ENCODE data around the gene SLC4A7.
A peak's percentile ranks its signal among the peaks of the same experiment; 100 is the strongest.
"Not testable (repeated sequence)": the region's sequence is repeated elsewhere in the genome, so short reads cannot be mapped to it uniquely, and the experiment has no call there.

Gene SLC4A7

GRCh38 chr3:27366062-27366591, 118.1 kb downstream of the SLC4A7 start:
- DNase-seq (ENCODE audit: low read depth in 2 of 2, low spot score in 1 of 2), result no peak

GRCh38 chr3:27360113-27361078, 123.8 kb downstream of the SLC4A7 start:
- DNase-seq (ENCODE audit: low read depth in 2 of 2, low spot score in 1 of 2), result no peak

GRCh38 chr3:27358372-27358771, 125.8 kb downstream of the SLC4A7 start:
- no peak for DNase-seq (ENCODE audit: low read depth in 2 of 2, low spot score in 1 of 2)

GRCh38 chr3:27357665-27358258, 126.4 kb downstream of the SLC4A7 start:
- DNase-seq (ENCODE audit: low read depth in 2 of 2, low spot score in 1 of 2), result peak in 1 of 2 donors; percentile 35

GRCh38 chr3:27356976-27357375, 127.2 kb downstream of the SLC4A7 start:
- DNase-seq (ENCODE audit: low read depth in 2 of 2, low spot score in 1 of 2), result no peak

DNA sequence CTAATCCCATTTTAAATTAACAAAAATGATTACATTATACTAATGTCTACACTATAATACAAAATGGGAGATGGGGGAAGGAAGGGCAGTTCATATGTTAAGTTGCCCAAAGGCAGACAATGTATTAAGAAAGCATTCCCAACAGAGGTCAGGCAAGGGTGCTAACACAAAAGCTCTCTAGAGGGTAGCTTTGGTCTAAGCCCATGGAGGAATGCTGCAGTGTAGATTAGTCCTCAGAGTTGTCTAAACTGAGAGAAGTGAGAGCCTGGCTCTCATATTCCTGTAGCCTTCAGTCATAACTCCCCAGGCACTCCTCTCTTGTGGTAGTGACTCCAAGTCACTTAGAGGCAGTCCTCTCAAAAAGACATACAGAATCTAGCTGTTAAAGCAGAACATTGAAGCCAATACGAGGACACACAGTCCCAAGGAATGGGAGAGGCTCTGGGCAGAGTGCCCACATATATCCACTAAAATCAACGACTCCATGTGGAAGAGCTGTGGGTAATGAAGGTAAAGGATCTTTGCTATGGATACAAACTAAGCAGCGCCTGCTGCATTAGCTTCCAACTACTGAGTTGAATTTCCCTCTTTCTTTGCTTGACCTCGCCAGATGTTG, 129.5 kb downstream of the SLC4A7 start:
- DNase-seq (ENCODE audit: low read depth in 2 of 2, low spot score in 1 of 2), result no peak

- DNase-seq (ENCODE audit: low read depth in 2 of 2, low spot score in 1 of 2), result no peak
Measured at GRCh38 chr3:27354161-27354560, 130.0 kb downstream of the SLC4A7 start.

DNA sequence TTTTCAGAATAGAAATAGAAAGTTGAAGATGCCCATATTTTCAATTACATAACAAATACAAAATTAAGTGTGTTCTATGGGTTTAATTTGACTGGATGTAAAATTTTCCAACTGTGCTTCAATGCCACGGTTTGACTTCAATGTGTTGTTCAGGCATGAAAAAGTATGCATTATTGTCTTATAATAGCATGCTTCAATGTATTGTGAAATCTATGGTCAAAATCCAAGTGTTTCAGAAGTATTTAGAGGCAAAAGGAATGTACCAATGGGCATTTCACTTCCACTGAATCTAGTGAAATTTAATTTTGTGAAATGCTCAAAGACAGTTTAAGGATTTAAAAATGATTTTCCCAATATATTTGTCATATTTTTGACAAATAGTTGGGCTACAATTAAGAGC, 131.0 kb downstream of the SLC4A7 start:
- no peak for DNase-seq (ENCODE audit: low read depth in 2 of 2, low spot score in 1 of 2)

- no peak for DNase-seq (ENCODE audit: low read depth in 2 of 2, low spot score in 1 of 2)
Measured at GRCh38 chr3:27352047-27352446, 132.1 kb downstream of the SLC4A7 start.

DNA sequence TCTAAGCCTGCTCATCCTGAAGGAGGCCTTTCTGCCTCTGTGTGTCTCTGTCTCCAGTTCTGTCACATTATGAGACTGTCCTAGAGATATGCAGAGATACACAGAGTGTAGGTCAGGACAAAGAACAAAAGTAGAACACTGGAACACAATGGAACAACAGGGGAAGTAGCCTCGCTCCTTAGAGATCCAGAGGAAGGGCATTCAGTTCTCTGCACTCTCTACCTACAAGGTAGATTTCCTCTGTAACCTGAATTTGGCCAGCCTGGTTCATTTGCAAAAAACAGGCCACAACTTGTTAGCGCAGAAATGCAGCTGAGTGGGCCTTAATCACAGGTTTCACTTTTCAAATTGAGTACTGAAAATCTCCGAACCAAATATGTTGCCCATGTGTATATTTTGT, 134.4 kb downstream of the SLC4A7 start:
- DNase-seq (ENCODE audit: low read depth in 2 of 2, low spot score in 1 of 2), result no peak

DNA sequence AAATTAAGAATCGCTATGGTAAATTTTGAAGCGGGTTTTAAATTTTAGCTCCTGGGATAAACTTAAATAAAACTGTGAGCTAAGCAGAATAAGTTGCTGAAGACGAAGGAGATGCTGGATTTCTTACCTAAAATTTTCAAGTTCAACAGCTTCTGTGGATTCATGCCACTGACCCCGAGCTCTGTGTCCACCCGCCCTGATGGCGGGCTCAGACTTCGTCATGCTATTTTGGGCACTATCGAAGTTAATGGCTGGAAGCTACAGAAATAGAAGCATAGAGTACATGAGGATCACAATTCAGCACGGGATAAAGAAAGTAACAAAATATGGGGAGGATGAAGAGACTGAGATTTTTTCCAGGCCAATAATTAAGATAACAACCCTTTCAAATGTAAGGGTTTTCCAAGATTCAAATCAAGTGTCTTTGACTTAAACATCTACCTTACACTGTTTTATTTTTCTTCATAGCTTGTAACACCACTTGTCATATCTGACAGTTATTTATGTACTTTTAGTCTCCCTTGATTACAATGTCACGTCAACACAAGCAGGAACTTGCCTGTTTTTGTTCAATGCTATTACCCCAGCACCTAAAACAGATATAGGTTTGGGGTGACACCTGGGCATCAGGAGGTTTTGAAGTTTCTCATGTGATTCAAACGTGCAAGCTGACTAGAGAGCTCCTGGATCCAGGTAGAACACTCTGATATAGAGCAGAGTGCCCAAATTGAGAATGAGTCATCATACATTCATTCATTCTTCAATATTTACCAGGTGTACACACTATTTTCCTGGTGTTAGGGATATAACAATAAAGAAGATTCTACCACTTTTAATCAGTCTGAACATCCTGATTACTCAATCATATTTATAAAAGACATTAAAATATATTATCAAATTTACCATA, 138.0 kb downstream of the SLC4A7 start:
- DNase-seq (ENCODE audit: low read depth in 2 of 2, low spot score in 1 of 2), result no peak

DNA sequence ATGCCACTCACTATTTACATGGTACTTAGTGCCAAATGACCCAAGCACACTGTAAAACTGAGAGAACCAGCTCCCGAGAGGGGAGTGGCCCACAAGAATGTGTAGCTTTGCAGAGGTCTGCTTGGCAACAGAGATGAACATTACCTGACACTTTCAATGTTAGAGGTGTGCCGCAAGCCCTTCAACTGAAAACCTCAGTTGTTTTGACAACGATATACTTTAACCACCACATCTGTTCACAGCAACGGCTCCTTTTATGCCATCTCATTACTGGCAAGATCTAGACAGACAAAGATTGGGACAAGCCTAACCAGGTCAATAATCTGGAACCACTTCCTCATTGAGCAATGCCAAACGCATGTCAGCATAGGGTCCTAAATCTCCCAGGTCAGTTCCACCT, 138.7 kb downstream of the SLC4A7 start:
- no peak for DNase-seq (ENCODE audit: low read depth in 2 of 2, low spot score in 1 of 2)

DNA sequence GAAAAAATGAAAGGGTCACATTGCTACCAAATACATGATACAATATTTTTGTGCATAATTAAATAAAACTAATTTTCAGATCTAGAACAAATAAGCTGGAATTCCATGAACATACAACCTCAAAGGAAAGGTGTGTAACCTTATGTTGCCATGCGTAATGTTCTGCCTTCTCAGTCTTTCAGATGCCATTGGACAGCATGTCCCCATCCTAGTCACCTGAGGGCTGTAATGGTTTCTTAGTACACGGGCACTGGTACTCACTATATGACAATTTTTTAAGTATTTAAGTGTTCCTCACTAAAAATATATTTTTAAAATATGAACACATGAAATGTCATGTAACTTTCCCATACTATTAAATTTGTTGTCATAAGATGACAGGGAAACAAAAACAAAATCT, 139.1 kb downstream of the SLC4A7 start:
- no peak for DNase-seq (ENCODE audit: low read depth in 2 of 2, low spot score in 1 of 2)

GRCh38 chr3:27344192-27344591, 140.0 kb downstream of the SLC4A7 start:
- DNase-seq (ENCODE audit: low read depth in 2 of 2, low spot score in 1 of 2), result no peak

- DNase-seq (ENCODE audit: low read depth in 2 of 2, low spot score in 1 of 2), result no peak
Measured at GRCh38 chr3:27342267-27342666, 141.9 kb downstream of the SLC4A7 start.

GRCh38 chr3:27340534-27340933, 143.7 kb downstream of the SLC4A7 start:
- no peak for DNase-seq (ENCODE audit: low read depth in 2 of 2, low spot score in 1 of 2)

- no peak for DNase-seq (ENCODE audit: low read depth in 2 of 2, low spot score in 1 of 2)
Measured at GRCh38 chr3:27335571-27335970, 148.6 kb downstream of the SLC4A7 start.

DNA sequence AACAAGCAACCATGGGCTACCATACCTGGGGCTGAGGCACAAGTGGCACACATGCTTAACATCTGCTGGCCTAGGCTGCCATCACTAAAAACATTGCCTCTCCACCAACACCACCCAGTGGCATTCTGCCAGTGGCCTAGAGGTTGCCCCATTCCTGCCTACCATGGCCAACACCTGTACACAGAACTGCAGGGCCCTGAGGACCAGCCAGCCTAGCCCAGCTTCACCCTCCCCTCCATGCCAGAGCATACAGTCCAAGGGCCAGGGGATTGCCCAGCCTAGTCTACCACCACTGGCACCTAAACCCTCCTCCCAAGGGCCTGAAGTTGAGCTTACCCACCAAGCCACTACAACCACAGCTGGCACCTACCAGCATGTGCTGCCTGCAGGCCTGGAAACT, 150.3 kb downstream of the SLC4A7 start:
- DNase-seq (ENCODE audit: low read depth in 2 of 2, low spot score in 1 of 2), result no peak

- DNase-seq (ENCODE audit: low read depth in 2 of 2, low spot score in 1 of 2), result not testable (repeated sequence)
Measured at GRCh38 chr3:27328982-27329762, 155.0 kb downstream of the SLC4A7 start.

All from stimulated activated CD8-positive, alpha-beta memory T cell treated with anti-CD3 and anti-CD28 coated beads, Interleukin-4, amount 100 ng/mL, for 1 hour (primary cell).